Endothelial cell of umbilical vein (primary cell): ENCODE results near the gene ISOC1. TPM values are rescaled to one million over a fixed set of nuclear protein-coding genes. Genes with fewer than 3 reads are reported as not detected.
A peak's percentile ranks its signal among the peaks of the same experiment; 100 is the strongest.

Source experiments
- BruUV-seq: library from RNA; stranded (reverse); fragments of 400-500 nt; replicated peaks from 2 replicates; lab custom pipeline; 2021; lab: Mats Ljungman, UMichigan
- CTCF ChIA-PET: fragments of 300-600, 350-600 bp; sonication (Branson Sonifier 250); formaldehyde crosslinking; loops from one replicate; lab custom pipeline; 2021; ENCODE audit warnings: antibody characterized with exemption, inconsistent platforms; lab: Charles Lee
- POLR2A ChIA-PET: fragments of 300-600, 350-600 bp; sonication (Branson Sonifier 250); formaldehyde crosslinking; loops from one replicate; lab custom pipeline; 2021; ENCODE audit warnings: antibody characterized with exemption, inconsistent platforms; lab: Charles Lee
- DNase-seq: peaks from one replicate; pipeline ENCODE4 v3.0.0-alpha.2; 2011; ENCODE audit warnings: low read depth, low spot score
- FAIRE-seq: peaks from 2 replicates; lab custom pipeline; 2011; peaks lifted over from hg19 to GRCh38; lab: Jason Lieb, UNC
- H2AFZ ChIP-seq: 2 replicates; pipeline ENCODE4 v1.6.0; 2012; ENCODE audit warnings: low read depth, low read length, control low read depth, inconsistent platforms
- H3K27ac ChIP-seq: 2 replicates; pipeline ENCODE4 v1.5.1; 2011; ENCODE audit warnings: low read depth, mild to moderate bottlenecking, control low read depth, low read length, moderate library complexity; ENCODE audit not compliant: insufficient read depth
- H3K27me3 ChIP-seq, 2 experiments: 2 replicates each; pipeline versions ENCODE4 v1.6.0 to v1.6.1; 2011; ENCODE audit warnings: low read length in 2 of 2, mixed read lengths in 1 of 2; ENCODE audit not compliant: control insufficient read depth in 2 of 2, insufficient read depth in 2 of 2
- H3K36me3 ChIP-seq, 2 experiments: 2 replicates in 1 of 2; 3 replicates in 1 of 2; pipeline ENCODE4 v1.5.1; 2011; ENCODE audit warnings: low read length in 2 of 2, mild to moderate bottlenecking in 1 of 2, moderate library complexity in 1 of 2; ENCODE audit not compliant: control insufficient read depth in 2 of 2, insufficient read depth in 2 of 2; ENCODE audit errors: extremely low read depth in 1 of 2
- H3K4me1 ChIP-seq: 3 replicates; pipeline ENCODE4 v1.5.1; 2011; ENCODE audit warnings: mild to moderate bottlenecking, low read length; ENCODE audit not compliant: control insufficient read depth, insufficient read depth; ENCODE audit errors: extremely low read depth
- H3K4me2 ChIP-seq: 2 replicates; pipeline ENCODE4 v1.6.1; 2011; ENCODE audit warnings: low read length, control low read depth, mixed read lengths; ENCODE audit not compliant: insufficient read depth
- H3K4me3 ChIP-seq, 3 experiments: fragments of 200-600 bp in 1 of 3; sonication (generic), shearing (Covaris generic) in 1 of 3; replicated peaks in 1 of 3; 2 replicates each; pipeline ENCODE4 v1.5.1; 2011 to 2016; ENCODE audit warnings: control low read depth in 3 of 3, low read length in 3 of 3, mild to moderate bottlenecking in 2 of 3, inconsistent platforms in 1 of 3, low read depth in 1 of 3, moderate library complexity in 1 of 3; ENCODE audit not compliant: insufficient read depth in 1 of 3
- H3K79me2 ChIP-seq: 2 replicates; pipeline ENCODE4 v1.6.0; 2012; ENCODE audit warnings: low read length, inconsistent platforms; ENCODE audit not compliant: control insufficient read depth, insufficient read depth
- H3K9ac ChIP-seq: replicated peaks from 2 replicates; pipeline ENCODE3; 2011; ENCODE audit warnings: low read length, control low read depth; ENCODE audit not compliant: insufficient read depth; ENCODE audit errors: extremely low read depth
- H3K9me1 ChIP-seq: replicated peaks from 3 replicates; pipeline ENCODE4 v1.6.0; 2011; ENCODE audit warnings: mild to moderate bottlenecking, low read length; ENCODE audit not compliant: control insufficient read depth, insufficient read depth; ENCODE audit errors: extremely low read depth
- H3K9me3 ChIP-seq: replicated peaks from 2 replicates; pipeline ENCODE4 v1.5.1; 2012; ENCODE audit warnings: low read length, inconsistent platforms; ENCODE audit not compliant: control insufficient read depth, insufficient read depth
- H4K20me1 ChIP-seq: replicated peaks from 2 replicates; pipeline ENCODE3; 2011; ENCODE audit warnings: mild to moderate bottlenecking, low read length; ENCODE audit not compliant: control insufficient read depth, insufficient read depth; ENCODE audit errors: extremely low read depth
- GATA2 ChIP-seq: IDR thresholded peaks from 2 replicates; pipeline ENCODE4 v1.7.0; 2011; ENCODE audit warnings: low read depth, mild to moderate bottlenecking, moderate library complexity, mixed read lengths, low read length; ENCODE audit not compliant: insufficient read length, insufficient read depth
- JUN ChIP-seq: IDR thresholded peaks from 2 replicates; pipeline ENCODE4 v1.6.1; 2011; ENCODE audit warnings: borderline replicate concordance, low read depth; ENCODE audit not compliant: insufficient read length, insufficient read depth
- POLR2A ChIP-seq: IDR thresholded peaks from 2 replicates; pipeline ENCODE4 v1.6.1; 2012; ENCODE audit warnings: low read depth, mild to moderate bottlenecking, control low read depth, low read length
- POLR2AphosphoS5 ChIP-seq: IDR thresholded peaks from 2 replicates; pipeline ENCODE4 v1.6.1; 2012; ENCODE audit warnings: low read depth, mild to moderate bottlenecking, control low read depth, low read length, moderate library complexity; ENCODE audit not compliant: insufficient read depth
- dilution Hi-C: fragments of 300-500 bp; cut with MboI; formaldehyde crosslinking; loops from one replicate; pipeline ENCODE4 v1.15.0; 2019; ENCODE audit warnings: low sequenced_read_pairs; ENCODE audit not compliant: extremely low pct_ligation_motif_present
- intact Hi-C: fragments of 100-400 bp; cut with micrococcal nuclease; formaldehyde crosslinking; loops from one replicate; pipeline ENCODE4 v1.10.0; 2022
- polyA plus RNA-seq, 4 experiments: library from polyadenylated mRNA; depleted of rRNA in 3 of 4; stranded (reverse) in 3 of 4; unstranded in 1 of 4; fragments of >200 nt; gene quantifications; 2 replicates each; pipeline versions ENCODE4 v1.2.1 to v1.2.3, GENCODE V29; 2011 to 2012; ENCODE audit warnings: missing spikeins in 1 of 4
- total RNA-seq: library from RNA; stranded (reverse); gene quantifications from 2 replicates; pipeline ENCODE4 v1.2.3, GENCODE V29; 2021

Gene ISOC1
- total and polyA plus RNA-seq, 2 donors (not counting 3 experiments of a cell fraction or from before 2014, with no cell fraction given), result 21.4 to 21.6 TPM

DNA sequence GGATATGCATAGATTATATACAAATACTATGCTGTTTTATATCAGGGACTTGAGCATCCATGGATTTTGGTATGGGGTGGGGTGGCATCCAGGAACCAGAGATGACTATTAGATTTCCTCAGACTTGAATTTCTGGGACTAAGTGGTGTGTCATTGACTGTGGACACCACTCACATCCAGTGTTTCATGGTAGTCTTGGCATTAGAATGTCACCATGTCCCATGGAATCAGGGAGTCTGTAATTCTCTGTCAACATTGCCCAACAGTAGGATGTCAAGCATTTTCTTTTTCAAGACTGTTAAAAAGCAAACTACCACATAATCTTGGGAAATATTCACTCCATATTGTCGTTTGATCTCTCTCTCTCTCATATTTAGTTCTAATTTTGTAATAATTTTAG lies 13.1 kb downstream of the ISOC1 start:
- intact Hi-C loops (no loop called here), dilution Hi-C loops (no loop called here)
- Histone ChIP-seq H3K9me1 (no peaks in the 10 kb centered on the region), H4K20me1 (peaks cover 2% of the 10 kb centered on the region), H3K4me2 (no peak overlapping the region), H3K79me2 (peaks cover 2% of the 10 kb centered on the region), H3K9me3 (no peaks in the 10 kb centered on the region), H3K4me1 (no peaks in the 10 kb centered on the region), H3K4me3 (no peak overlapping the region), H3K9ac (no peak overlapping the region), H3K27ac (no peak overlapping the region), H2AFZ (no peak overlapping the region), H3K27me3 (no peaks in the 10 kb centered on the region), H3K36me3 (peaks cover 0 to 3% of the 10 kb centered on the region in 2 experiments)
- CTCF ChIA-PET, result interaction anchor here (1.1 kb wide), 1 partner anchor 9 kb away, joined by 3 read pairs; no protein-coding TSS in a partner anchor
- POLR2A ChIA-PET, result no interaction called here
- no peak for DNase-seq
- TF ChIP-seq POLR2AphosphoS5 (no peak), GATA2 (no peak), JUN (no peak)
- FAIRE-seq, result no peak
- no TSS peak for BruUV-seq

DNA sequence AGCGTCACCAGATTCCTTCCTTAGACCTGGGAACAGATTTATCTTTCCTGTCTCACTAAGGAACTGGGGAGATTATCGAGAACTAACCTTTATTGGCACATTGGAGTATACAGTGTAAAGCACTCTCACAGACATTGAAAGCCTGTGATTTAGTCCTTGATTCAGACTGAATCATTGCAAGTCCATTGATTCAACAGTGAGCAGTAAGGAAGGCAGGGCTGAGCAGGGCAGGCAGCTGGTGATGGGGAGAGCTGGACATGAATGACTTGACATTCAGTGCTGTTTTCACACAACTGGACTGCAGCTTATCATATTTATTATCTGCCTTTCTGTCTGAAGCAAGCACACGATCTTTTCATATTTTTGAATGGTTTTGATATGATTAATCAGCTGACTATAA lies 16.2 kb downstream of the ISOC1 start:
- no peak overlapping the region for H3K4me2 ChIP-seq
- intact Hi-C loops, result loop anchor here (5.0 kb wide), 1 partner anchor 657 kb away; no protein-coding TSS in a partner anchor
- no peak overlapping the region for H3K9ac ChIP-seq
- H3K27ac ChIP-seq, result no peak overlapping the region
- no peaks in the 10 kb centered on the region for H4K20me1 ChIP-seq
- no peaks in the 10 kb centered on the region for H3K27me3 ChIP-seq
- no peaks in the 10 kb centered on the region for H3K9me1 ChIP-seq
- TF ChIP-seq POLR2A (no peak), GATA2 (peak; percentile 22)
- no peaks in the 10 kb centered on the region for H3K9me3 ChIP-seq
- dilution Hi-C loops, result no loop called here
- no peak overlapping the region for H3K4me3 ChIP-seq
- BruUV-seq, result no TSS peak
- no peaks in the 10 kb centered on the region for H3K79me2 ChIP-seq
- H3K4me1 ChIP-seq, result no peaks in the 10 kb centered on the region
- peaks cover 0 to 3% of the 10 kb centered on the region in 2 experiments for H3K36me3 ChIP-seq
- CTCF ChIA-PET, result interaction anchor here (1.0 to 2.5 kb wide), 5 partner anchors 9 to 205 kb away, joined by 3 to 7 read pairs (median 4); partner anchors contain the start of gene ISOC1
- no peak for FAIRE-seq
- POLR2A ChIA-PET, result interaction anchor here (1.0 kb wide), 1 partner anchor 16 kb away, joined by 3 read pairs; the partner anchor contains the start of gene ISOC1
- no peak for DNase-seq
- H2AFZ ChIP-seq, result no peak overlapping the region
